Immature natural killer cell (primary cell): ENCODE data around the gene PRKD3. TPM values are rescaled to one million over a fixed set of nuclear protein-coding genes. Genes with fewer than 3 reads are reported as not detected.
"Not testable (repeated sequence)": the region's sequence is repeated elsewhere in the genome, so short reads cannot be mapped to it uniquely, and the experiment has no call there.

Experiments
- DNase-seq, 3 donors: peaks; one replicate each; pipeline ENCODE4 v3.0.0; 2022; ENCODE audit warnings: mixed read lengths in 1 of 3
- H3K27ac Mint-ChIP-seq, 6 donors: one replicate each; pipeline ENCODE4 v1.8.0; 2020; ENCODE audit warnings: mixed read lengths in 6 of 6, mild to moderate bottlenecking in 5 of 6, inconsistent platforms in 4 of 6, moderate library complexity in 3 of 6
- H3K27me3 Mint-ChIP-seq, 3 donors: one replicate each; pipeline ENCODE4 v1.8.0; 2020 to 2021; ENCODE audit warnings: low read depth in 3 of 3, mild to moderate bottlenecking in 3 of 3, mixed read lengths in 3 of 3, moderate library complexity in 3 of 3, inconsistent platforms in 1 of 3
- H3K36me3 Mint-ChIP-seq, 3 donors: one replicate each; pipeline ENCODE4 v1.8.0; 2020; ENCODE audit warnings: mixed read lengths in 3 of 3, inconsistent platforms in 2 of 3, mild to moderate bottlenecking in 2 of 3
- H3K4me1 Mint-ChIP-seq, 2 donors: one replicate each; pipeline ENCODE4 v1.8.0; 2020; ENCODE audit warnings: inconsistent platforms in 2 of 2, mild to moderate bottlenecking in 2 of 2, mixed read lengths in 2 of 2, moderate library complexity in 1 of 2
- H3K4me3 Mint-ChIP-seq, 5 donors: one replicate each; pipeline ENCODE4 v1.8.0; 2020; ENCODE audit warnings: mild to moderate bottlenecking in 5 of 5, mixed read lengths in 5 of 5, inconsistent platforms in 3 of 5, moderate library complexity in 3 of 5
- H3K9me3 Mint-ChIP-seq, 6 donors: one replicate each; pipeline ENCODE4 v1.8.0; 2020; ENCODE audit warnings: mild to moderate bottlenecking in 6 of 6, mixed read lengths in 6 of 6, inconsistent platforms in 4 of 6, moderate library complexity in 3 of 6
- polyA plus RNA-seq, 3 donors: library from polyadenylated mRNA; unstranded; fragments of 300-500 nt; fragmentation: Illumina TruSeq; gene quantifications; one replicate each; pipeline ENCODE4 v1.2.3, GENCODE V29; 2021

The PRKD3 gene
- polyA plus RNA-seq, 3 donors from 2014 or later = 24.3 to 48.0 (median 42.0) TPM

DNA sequence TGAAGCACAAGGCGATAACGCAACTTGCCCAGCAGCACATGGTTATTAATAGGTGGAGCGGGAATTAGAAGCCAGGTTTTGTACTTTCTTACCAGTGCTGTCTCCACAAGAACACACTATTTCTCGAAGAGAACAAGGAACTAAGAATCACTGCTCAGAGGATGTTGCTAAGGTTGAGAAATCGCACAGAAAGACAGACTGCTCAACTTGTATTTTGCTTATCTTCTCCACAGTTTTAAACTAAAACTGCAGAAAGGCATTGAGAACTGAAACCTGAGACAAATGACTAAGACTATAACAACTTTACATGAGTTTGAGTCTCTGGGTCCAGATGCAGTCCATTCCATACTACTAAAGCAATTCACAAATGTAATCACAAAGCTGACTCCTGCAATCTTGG lies 6.2 kb downstream of the PRKD3 start:
- H3K4me3 Mint-ChIP-seq = no peak overlapping the region
- peaks cover 42 to 98% of the 10 kb centered on the region in 2 donors for H3K4me1 Mint-ChIP-seq
- H3K36me3 Mint-ChIP-seq = peaks cover 0 to 8% (median 3%) of the 10 kb centered on the region in 3 donors
- H3K27me3 Mint-ChIP-seq = peaks cover 0 to 2% (median 1%) of the 10 kb centered on the region in 3 donors
- no peak for DNase-seq
- no peaks in the 10 kb centered on the region for H3K9me3 Mint-ChIP-seq
- H3K27ac Mint-ChIP-seq = peak overlapping the region in 5 of 6 donors; percentile 1 to 75 (median 27)

DNA sequence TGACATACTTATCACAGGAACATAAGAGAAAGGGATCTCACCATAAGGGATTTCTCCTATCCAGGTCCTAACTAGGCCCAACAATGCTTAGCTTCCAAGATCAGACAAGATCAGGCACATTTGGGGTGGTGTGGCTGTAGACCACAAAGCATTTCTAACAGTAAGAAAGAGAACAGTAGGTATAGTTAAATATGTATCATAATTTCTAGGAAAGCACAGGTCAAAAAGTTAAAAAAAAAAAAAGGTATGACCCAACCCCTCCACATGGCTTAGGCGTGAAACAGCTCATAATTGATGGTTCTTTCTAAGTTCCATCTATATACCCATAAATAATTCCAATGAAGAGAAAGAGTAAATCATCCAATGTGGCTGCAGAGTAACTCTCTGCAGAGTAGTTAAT lies 6.9 kb downstream of the PRKD3 start:
- H3K27me3 Mint-ChIP-seq = peaks cover 0 to 2% (median 0%) of the 10 kb centered on the region in 3 donors
- H3K9me3 Mint-ChIP-seq = no peaks in the 10 kb centered on the region
- DNase-seq = no peak
- peaks cover 41 to 98% of the 10 kb centered on the region in 2 donors for H3K4me1 Mint-ChIP-seq
- H3K36me3 Mint-ChIP-seq = peaks cover 0 to 8% (median 3%) of the 10 kb centered on the region in 3 donors
- H3K4me3 Mint-ChIP-seq = no peak overlapping the region
- peak overlapping the region in 2 of 6 donors; percentile 21 for H3K27ac Mint-ChIP-seq

- Mint-ChIP-seq H3K4me1 (peaks cover 32 to 97% of the 10 kb centered on the region in 2 donors), H3K4me3 (no peak overlapping the region), H3K27ac (no peak overlapping the region)
Measured at GRCh38 chr2:37316181-37316580, 8.5 kb downstream of the PRKD3 start.

DNA sequence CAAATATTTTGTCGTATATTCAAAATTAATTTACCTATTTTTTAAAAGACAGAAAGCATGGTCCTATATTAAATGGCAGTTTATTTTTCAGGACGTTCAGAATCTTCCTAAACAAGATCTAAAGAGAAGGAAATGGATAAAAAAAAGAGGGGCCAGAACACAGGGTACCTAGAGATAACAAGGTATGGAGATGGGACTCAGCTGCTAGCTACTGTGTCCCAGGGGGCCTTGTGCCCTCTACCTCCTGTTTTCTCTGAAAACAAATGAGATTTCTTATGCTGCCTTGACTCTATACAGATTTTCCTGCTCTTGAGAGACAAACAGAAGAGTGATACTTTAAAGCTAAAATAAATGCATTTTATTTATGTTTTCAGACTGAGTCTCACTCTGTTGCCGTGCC lies 9.3 kb downstream of the PRKD3 start:
- H3K27me3 Mint-ChIP-seq = peaks cover 0 to 2% (median 0%) of the 10 kb centered on the region in 3 donors
- peaks cover 37 to 97% of the 10 kb centered on the region in 2 donors for H3K4me1 Mint-ChIP-seq
- H3K27ac Mint-ChIP-seq = no peak overlapping the region
- H3K4me3 Mint-ChIP-seq = no peak overlapping the region
- no peaks in the 10 kb centered on the region for H3K9me3 Mint-ChIP-seq
- no peak for DNase-seq
- H3K36me3 Mint-ChIP-seq = peaks cover 0 to 8% (median 3%) of the 10 kb centered on the region in 3 donors

More at GRCh38 chr2:37316181-37316580, 8.5 kb downstream of the PRKD3 start:
- no peaks in the 10 kb centered on the region for H3K9me3 Mint-ChIP-seq
- H3K27me3 Mint-ChIP-seq = peaks cover 0 to 2% (median 0%) of the 10 kb centered on the region in 3 donors
- peaks cover 0 to 8% (median 3%) of the 10 kb centered on the region in 3 donors for H3K36me3 Mint-ChIP-seq
- DNase-seq = no peak

GRCh38 chr2:37307500-37307899 lies 17.1 kb downstream of the PRKD3 start:
- Mint-ChIP-seq H3K4me1 (peaks cover 31 to 75% of the 10 kb centered on the region in 2 donors), H3K4me3 (no peak overlapping the region), H3K27me3 (no peaks in the 10 kb centered on the region), H3K27ac (no peak overlapping the region), H3K36me3 (no peaks in the 10 kb centered on the region), H3K9me3 (no peaks in the 10 kb centered on the region)
- DNase-seq = no peak

- no peaks in the 10 kb centered on the region for H3K27me3 Mint-ChIP-seq
- no peak overlapping the region for H3K4me3 Mint-ChIP-seq
- peaks cover 37 to 76% of the 10 kb centered on the region in 2 donors for H3K4me1 Mint-ChIP-seq
- no peaks in the 10 kb centered on the region for H3K9me3 Mint-ChIP-seq
- H3K27ac Mint-ChIP-seq = peak overlapping the region in 2 of 6 donors; percentile 14 to 64
- no peak for DNase-seq
- H3K36me3 Mint-ChIP-seq = no peaks in the 10 kb centered on the region
Measured at GRCh38 chr2:37306024-37306423, 18.6 kb downstream of the PRKD3 start.

DNA sequence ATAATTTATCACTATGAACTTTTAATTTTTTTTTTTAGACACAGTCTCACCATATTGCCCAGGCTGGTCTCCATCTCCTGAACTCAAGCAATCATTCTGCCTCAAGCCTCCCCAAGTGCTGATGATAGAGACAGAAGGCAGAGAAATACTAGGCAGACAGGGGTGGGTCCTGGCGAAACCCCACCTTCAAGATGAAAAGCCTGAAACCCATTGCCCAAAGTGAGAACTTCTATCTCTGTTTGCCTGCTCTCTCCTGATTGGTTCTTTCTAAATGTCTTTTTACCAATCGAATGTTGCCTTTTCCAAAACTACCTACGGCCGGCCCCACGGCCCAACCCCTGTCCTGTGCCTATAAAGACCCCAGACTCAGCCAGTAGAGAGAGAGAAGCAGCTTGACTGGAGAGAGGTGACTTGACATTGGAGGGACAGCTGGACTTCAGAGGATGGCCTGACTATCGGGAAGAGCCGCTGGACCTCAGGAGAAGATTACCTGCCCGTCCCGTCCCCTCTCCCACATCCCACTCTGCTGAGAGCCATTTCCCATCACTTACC lies 21.9 kb downstream of the PRKD3 start:
- Mint-ChIP-seq H3K27me3 (peaks cover 0 to 3% (median 0%) of the 10 kb centered on the region in 3 donors), H3K4me1 (peaks cover 30 to 86% of the 10 kb centered on the region in 2 donors), H3K4me3 (no peak overlapping the region), H3K36me3 (no peaks in the 10 kb centered on the region), H3K9me3 (no peaks in the 10 kb centered on the region), H3K27ac (no peak overlapping the region)
- no peak for DNase-seq

DNA sequence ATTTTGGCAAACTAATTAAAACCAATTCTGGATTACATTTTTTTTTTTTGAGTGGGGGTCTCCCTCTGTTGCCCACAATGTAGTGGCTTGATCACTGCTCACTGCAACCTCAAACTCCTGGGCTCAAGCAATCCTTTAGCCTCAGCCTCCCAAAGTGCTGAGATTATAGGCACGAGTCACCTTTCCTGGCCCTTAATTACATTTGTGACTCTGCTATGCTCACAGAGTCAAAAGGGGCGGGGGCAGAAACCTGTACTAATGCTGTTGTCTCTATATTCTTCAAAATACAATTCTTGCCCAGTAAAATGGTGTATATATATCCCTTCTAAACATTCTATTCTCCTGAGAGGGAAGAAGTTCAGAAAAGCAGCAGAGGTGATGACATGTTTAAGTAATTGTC lies 23.2 kb downstream of the PRKD3 start:
- H3K4me1 Mint-ChIP-seq = peaks cover 33 to 73% of the 10 kb centered on the region in 2 donors
- H3K27ac Mint-ChIP-seq = peak overlapping the region in 5 of 6 donors; percentile 10 to 62 (median 32)
- H3K36me3 Mint-ChIP-seq = no peaks in the 10 kb centered on the region
- H3K9me3 Mint-ChIP-seq = no peaks in the 10 kb centered on the region
- no peak for DNase-seq
- peaks cover 0 to 3% (median 0%) of the 10 kb centered on the region in 3 donors for H3K27me3 Mint-ChIP-seq
- H3K4me3 Mint-ChIP-seq = no peak overlapping the region

- H3K27ac Mint-ChIP-seq = no peak overlapping the region
Measured at GRCh38 chr2:37300578-37300977, 24.1 kb downstream of the PRKD3 start.

DNA sequence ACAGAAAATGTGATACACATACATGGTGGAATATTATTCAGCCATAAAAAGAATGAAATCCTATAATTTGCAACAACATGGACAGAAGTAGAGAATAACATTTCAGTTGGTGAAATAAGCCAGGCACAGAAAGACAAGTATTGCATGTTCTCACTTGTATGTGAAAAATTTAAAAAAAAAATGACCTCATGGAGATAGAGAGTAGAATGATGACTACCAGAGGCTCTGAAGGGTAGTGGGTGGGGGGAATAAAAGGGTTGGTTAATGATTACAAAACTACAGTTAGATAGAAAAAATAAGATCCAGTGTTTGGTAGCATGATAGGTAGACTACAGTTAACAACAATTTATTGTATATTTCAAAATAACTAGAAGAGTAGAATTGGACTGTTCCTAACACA lies 24.5 kb downstream of the PRKD3 start:
- Mint-ChIP-seq H3K27me3 (peaks cover 0 to 3% (median 0%) of the 10 kb centered on the region in 3 donors), H3K27ac (no peak overlapping the region), H3K9me3 (no peaks in the 10 kb centered on the region), H3K4me1 (peaks cover 24 to 73% of the 10 kb centered on the region in 2 donors), H3K4me3 (no peak overlapping the region), H3K36me3 (no peaks in the 10 kb centered on the region)
- DNase-seq = no peak

More at GRCh38 chr2:37300578-37300977, 24.1 kb downstream of the PRKD3 start:
- Mint-ChIP-seq H3K36me3 (no peaks in the 10 kb centered on the region), H3K4me1 (peaks cover 28 to 73% of the 10 kb centered on the region in 2 donors), H3K4me3 (no peak overlapping the region), H3K9me3 (no peaks in the 10 kb centered on the region), H3K27me3 (peaks cover 0 to 3% (median 0%) of the 10 kb centered on the region in 3 donors)
- DNase-seq = no peak

GRCh38 chr2:37297632-37298031 lies 27.0 kb downstream of the PRKD3 start:
- Mint-ChIP-seq H3K36me3 (no peaks in the 10 kb centered on the region), H3K27ac (no peak overlapping the region), H3K9me3 (no peaks in the 10 kb centered on the region), H3K27me3 (peaks cover 0 to 3% (median 0%) of the 10 kb centered on the region in 3 donors), H3K4me1 (peaks cover 15 to 59% of the 10 kb centered on the region in 2 donors), H3K4me3 (no peak overlapping the region)
- no peak for DNase-seq

- peaks cover 8 to 11% (median 10%) of the 10 kb centered on the region in 3 donors for H3K36me3 Mint-ChIP-seq
- no peak for DNase-seq
- H3K27ac Mint-ChIP-seq = peak overlapping the region in 1 of 6 donors; percentile 81
- H3K9me3 Mint-ChIP-seq = no peaks in the 10 kb centered on the region
- H3K27me3 Mint-ChIP-seq = peaks cover 0 to 3% (median 0%) of the 10 kb centered on the region in 3 donors
- no peak overlapping the region for H3K4me3 Mint-ChIP-seq
- peaks cover 5 to 39% of the 10 kb centered on the region in 2 donors for H3K4me1 Mint-ChIP-seq
Measured at GRCh38 chr2:37295469-37296073, 29.1 kb downstream of the PRKD3 start.

- H3K4me1 Mint-ChIP-seq = peaks cover 3 to 32% of the 10 kb centered on the region in 2 donors
- H3K9me3 Mint-ChIP-seq, H3K27me3 Mint-ChIP-seq, DNase-seq, H3K4me3 Mint-ChIP-seq: not testable (repeated sequence)
- peaks cover 8 to 11% (median 11%) of the 10 kb centered on the region in 3 donors for H3K36me3 Mint-ChIP-seq
- peak overlapping the region in 1 of 6 donors; percentile 81 for H3K27ac Mint-ChIP-seq
Measured at GRCh38 chr2:37294858-37295257, 29.8 kb downstream of the PRKD3 start.

DNA sequence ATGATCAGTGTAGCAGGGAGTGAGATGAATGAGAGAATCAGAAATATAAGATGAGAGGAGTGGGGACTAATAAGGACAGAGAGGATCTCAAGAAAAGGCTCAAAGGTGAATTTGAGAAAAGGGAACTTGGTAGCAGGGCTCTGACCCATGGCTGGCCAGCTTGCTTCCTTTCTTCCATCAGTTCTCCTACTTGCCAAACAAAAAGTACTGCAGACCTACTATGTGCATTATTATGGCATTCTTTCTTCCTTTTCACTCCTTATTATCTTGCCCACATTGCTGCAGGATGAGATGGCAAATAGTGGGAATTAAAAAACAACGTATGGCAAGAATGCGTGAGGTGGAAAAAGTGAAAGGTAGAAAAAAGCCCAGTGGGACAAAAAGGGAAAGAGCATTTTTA lies 33.0 kb downstream of the PRKD3 start:
- Mint-ChIP-seq H3K9me3 (no peaks in the 10 kb centered on the region), H3K27ac (peak overlapping the region in 3 of 6 donors; percentile 6 to 42 (median 7)), H3K4me1 (peaks cover 0 to 15% of the 10 kb centered on the region in 2 donors), H3K4me3 (no peak overlapping the region), H3K36me3 (peaks cover 19 to 25% (median 23%) of the 10 kb centered on the region in 3 donors), H3K27me3 (peaks cover 0 to 1% (median 0%) of the 10 kb centered on the region in 3 donors)
- DNase-seq = no peak
